Left ventricle myocardium inferior (tissue), 1 donor: Measurements from ENCODE around the gene SHISAL2B. TPM values are rescaled to one million over a fixed set of nuclear protein-coding genes. Genes with fewer than 3 reads are reported as not detected.
"Not testable (repeated sequence)": the region's sequence is repeated elsewhere in the genome, so short reads cannot be mapped to it uniquely, and the experiment has no call there.

ENCODE experiments used
- DNase-seq: peaks from one replicate; pipeline ENCODE4 v3.0.0-alpha.2; 2020
- H3K27ac ChIP-seq: fragments of 200-600 bp; replicated peaks from 2 replicates; pipeline ENCODE4 v1.8.0; 2021
- H3K27me3 ChIP-seq: fragments of 200-600 bp; 2 replicates; pipeline ENCODE4 v1.8.0; 2021; ENCODE audit warnings: low read depth
- H3K36me3 ChIP-seq: fragments of 200-600 bp; 2 replicates; pipeline ENCODE4 v1.8.0; 2021
- H3K4me1 ChIP-seq: fragments of 200-600 bp; 2 replicates; pipeline ENCODE4 v1.8.0; 2021
- H3K4me3 ChIP-seq: fragments of 200-600 bp; 2 replicates; pipeline ENCODE4 v1.8.0; 2021; ENCODE audit warnings: mild to moderate bottlenecking, moderate library complexity
- H3K9me3 ChIP-seq: fragments of 200-600 bp; replicated peaks from 2 replicates; pipeline ENCODE4 v1.8.0; 2021
- CTCF ChIP-seq: fragments of 200-600 bp; IDR thresholded peaks from 2 replicates; pipeline ENCODE4 v1.8.0; 2021; ENCODE audit warnings: antibody characterized with exemption, mild to moderate bottlenecking, borderline replicate concordance
- intact Hi-C: fragments of 100-400 bp; cut with micrococcal nuclease; formaldehyde crosslinking; loops from one replicate; pipeline ENCODE4 v1.11.0; 2022
- total RNA-seq: library from RNA; stranded (reverse); fragmentation: NEBNext Ultra II Directional; extraction: Animal tissue kit (Norgen Biotek cat#: 25700); gene quantifications from one replicate; pipeline ENCODE4 v1.2.1, GENCODE V29; 2021
- donor health status: DM: no; HTN: yes; CAD: no; lungs with severe emphysema.

SHISAL2B gene
- total RNA-seq, 1 donor from 2014 or later = not detected

DNA sequence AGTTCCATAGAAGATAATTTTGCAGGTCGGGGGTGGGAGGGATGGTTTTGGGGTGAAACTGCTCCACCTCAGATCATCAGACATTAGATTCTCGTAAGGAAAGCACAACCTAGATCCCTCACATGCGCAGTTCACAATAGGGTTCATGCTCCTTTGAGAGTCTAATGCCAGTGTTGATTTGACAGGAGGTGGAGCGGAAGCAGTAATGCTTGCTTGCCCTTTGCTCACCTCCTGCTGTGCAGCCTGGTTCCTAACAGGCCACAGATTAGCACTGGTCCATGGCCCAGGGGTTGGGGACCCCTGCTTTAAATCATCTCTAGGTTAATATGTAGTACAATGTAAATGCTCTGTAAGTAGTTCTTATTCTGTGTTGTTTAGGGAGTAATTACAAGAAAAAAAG lies 10.5 kb downstream of the SHISAL2B start:
- no peak for TF ChIP-seq CTCF
- peaks cover 16% of the 10 kb centered on the region for H3K9me3 ChIP-seq
- no peak for DNase-seq
- no peak overlapping the region for H3K27ac ChIP-seq
- intact Hi-C loops = no loop called here
- peaks cover 21% of the 10 kb centered on the region for H3K27me3 ChIP-seq
- H3K36me3 ChIP-seq = no peaks in the 10 kb centered on the region
- H3K4me1 ChIP-seq = no peaks in the 10 kb centered on the region
- H3K4me3 ChIP-seq = no peak overlapping the region

DNA sequence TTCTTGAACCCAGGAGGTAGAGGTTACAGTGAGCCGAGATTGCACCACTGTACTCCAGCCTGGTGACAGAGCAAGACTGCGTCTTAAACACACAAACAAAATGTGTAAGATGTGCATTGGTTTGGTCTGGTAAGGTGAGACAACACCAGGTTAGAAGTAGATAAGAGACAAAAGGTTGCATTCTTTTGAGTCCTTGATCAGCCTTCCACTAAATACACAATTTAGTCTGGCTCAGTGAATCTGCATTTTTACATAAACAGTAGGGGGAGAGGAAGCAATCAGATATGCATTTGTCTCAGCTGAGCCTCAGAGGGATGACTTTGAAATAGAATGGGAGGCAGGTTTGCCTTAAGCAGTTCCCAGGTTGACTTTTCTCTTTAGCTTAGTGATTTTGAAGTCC lies 15.8 kb downstream of the SHISAL2B start:
- DNase-seq, H3K27ac ChIP-seq, H3K4me3 ChIP-seq, H3K4me1 ChIP-seq, H3K36me3 ChIP-seq, intact Hi-C loops, H3K9me3 ChIP-seq: not testable (repeated sequence)
- peaks cover 14% of the 10 kb centered on the region for H3K27me3 ChIP-seq

GRCh38 chr5:64707191-64707590 lies 16.9 kb downstream of the SHISAL2B start:
- Histone ChIP-seq H3K4me3 (no peak overlapping the region), H3K4me1 (no peaks in the 10 kb centered on the region), H3K36me3 (no peaks in the 10 kb centered on the region), H3K27me3 (peaks cover 14% of the 10 kb centered on the region), H3K27ac (no peak overlapping the region), H3K9me3 (no peaks in the 10 kb centered on the region)
- intact Hi-C loops = no loop called here
- no peak for TF ChIP-seq CTCF
- DNase-seq = no peak

- intact Hi-C loops, H3K27me3 ChIP-seq, H3K36me3 ChIP-seq, DNase-seq, H3K4me1 ChIP-seq, H3K9me3 ChIP-seq, H3K4me3 ChIP-seq, H3K27ac ChIP-seq: not testable (repeated sequence)
Measured at GRCh38 chr5:64714495-64714894, 24.2 kb downstream of the SHISAL2B start.

- DNase-seq = no peak
- H3K27ac ChIP-seq = no peak overlapping the region
- TF ChIP-seq CTCF = no peak
- peaks cover 49% of the 10 kb centered on the region for H3K36me3 ChIP-seq
- no peak overlapping the region for H3K4me3 ChIP-seq
- H3K4me1 ChIP-seq = no peaks in the 10 kb centered on the region
- intact Hi-C loops = no loop called here
- H3K9me3 ChIP-seq = no peaks in the 10 kb centered on the region
- no peaks in the 10 kb centered on the region for H3K27me3 ChIP-seq
Measured at GRCh38 chr5:64722588-64722987, 32.3 kb downstream of the SHISAL2B start.

DNA sequence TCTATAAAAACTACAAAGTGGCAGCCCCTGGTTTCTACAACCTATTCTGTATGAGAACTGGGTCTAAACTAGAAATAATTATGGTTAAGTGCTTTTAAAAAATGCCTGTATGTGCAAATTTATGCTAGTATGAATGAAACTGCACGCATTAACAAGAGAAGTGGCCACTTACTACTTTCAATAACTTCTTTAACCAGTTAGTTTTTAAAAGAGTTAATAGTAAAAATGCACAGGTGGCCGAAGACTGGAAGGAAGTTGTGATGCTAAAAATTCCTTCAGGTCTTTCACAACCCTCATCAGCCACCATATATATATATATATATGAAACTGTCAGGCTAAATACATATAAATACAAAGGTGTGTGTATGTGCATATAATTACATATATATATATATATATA lies 36.8 kb downstream of the SHISAL2B start:
- no peaks in the 10 kb centered on the region for H3K9me3 ChIP-seq
- H3K27me3 ChIP-seq = no peaks in the 10 kb centered on the region
- TF ChIP-seq CTCF = no peak
- intact Hi-C loops = no loop called here
- H3K36me3 ChIP-seq = peaks cover 63% of the 10 kb centered on the region
- no peak for DNase-seq
- H3K4me3 ChIP-seq = no peak overlapping the region
- H3K27ac ChIP-seq = no peak overlapping the region
- H3K4me1 ChIP-seq = no peaks in the 10 kb centered on the region

- Histone ChIP-seq H3K27me3 (no peaks in the 10 kb centered on the region), H3K4me1 (peaks cover 22% of the 10 kb centered on the region), H3K4me3 (no peak overlapping the region), H3K27ac (no peak overlapping the region), H3K36me3 (peaks cover 30% of the 10 kb centered on the region), H3K9me3 (no peaks in the 10 kb centered on the region)
- DNase-seq = no peak
- intact Hi-C loops = no loop called here
- TF ChIP-seq CTCF = no peak
Measured at GRCh38 chr5:64742411-64742810, 52.1 kb downstream of the SHISAL2B start.
